ENCODE data around the gene CCPG1.
A peak's percentile ranks its signal among the peaks of the same experiment; 100 is the strongest.

The CCPG1 gene

DNA sequence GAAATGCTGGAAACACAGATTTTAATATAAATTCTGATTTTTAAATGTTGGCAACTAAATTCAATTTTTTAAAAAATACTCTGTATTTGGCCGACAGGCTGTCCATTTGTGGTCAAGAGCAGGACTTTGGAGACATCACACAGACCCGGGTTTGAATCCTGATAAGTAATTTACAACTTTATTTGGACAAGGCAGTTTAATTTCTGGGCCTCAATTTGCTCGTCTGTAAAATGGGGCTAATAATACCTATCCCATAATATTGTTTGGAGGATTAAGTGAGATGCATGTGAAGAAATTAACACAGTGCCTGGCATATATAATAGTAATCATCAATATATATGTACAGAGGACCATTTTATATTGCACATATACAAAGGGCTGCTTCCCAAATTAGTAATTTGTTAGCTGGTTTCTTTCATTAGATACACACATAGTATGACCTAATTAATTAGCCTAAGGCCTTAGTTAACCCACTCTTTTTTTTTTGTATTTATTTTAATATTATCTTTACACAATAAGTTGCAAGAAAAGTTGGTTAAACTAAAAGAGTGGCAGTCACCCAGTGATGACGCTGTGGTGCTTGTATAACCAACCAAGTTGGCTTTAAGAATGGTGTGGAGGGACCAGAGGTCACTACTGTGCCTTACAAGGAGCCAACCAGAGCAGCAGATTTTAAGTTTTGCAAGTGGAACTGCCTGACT, 88.5 kb downstream of the CCPG1 start:
- no peak for DNase-seq (ENCODE audit: low spot score)

DNA sequence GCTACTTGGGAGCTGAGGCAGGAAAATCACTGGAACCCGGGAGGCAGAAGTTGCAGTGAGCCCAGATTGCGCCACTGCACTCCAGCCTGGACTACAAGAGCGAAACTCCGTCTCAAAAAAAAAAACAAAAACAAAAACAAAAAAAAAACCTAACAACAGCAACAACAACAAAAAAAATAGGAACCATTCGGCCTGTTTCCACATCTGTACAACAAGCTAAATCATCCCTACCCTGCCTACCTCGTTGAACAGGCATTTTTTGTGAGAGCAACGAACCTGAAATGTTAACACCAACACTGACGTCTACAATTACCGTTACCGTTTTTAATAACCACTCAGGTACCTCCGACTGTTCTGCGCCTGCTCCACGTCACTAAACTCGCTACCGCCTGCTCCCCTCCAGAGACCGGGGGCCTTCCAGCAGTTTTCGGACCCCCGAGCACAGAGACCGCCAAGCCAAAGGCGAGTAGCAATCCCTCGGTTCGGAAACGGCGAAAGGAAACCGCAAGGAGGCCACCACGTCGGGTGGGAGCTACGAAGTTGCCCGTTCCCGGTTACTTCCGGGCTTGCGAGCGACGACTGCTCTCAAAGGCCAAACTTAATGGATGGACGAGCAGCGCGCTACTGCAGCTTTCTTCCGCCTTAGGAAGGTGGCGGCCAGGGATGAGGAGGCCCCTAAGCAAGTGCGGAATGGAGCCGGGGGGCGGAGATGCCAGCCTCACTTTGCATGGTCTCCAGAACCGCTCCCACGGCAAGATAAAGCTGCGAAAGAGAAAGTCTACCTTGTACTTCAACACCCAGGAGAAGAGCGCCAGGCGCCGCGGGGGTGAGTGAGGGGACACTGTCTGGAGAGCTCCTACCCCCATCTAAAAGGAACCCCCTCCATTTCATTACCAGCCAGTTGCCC, 89.3 kb downstream of the CCPG1 start, which contains the start of the genes PIGB and PIGBOS1:
Gene PIGB (plus strand): TSS at position 635 of the 907 bp plus-strand sequence. CDS start 29 bp downstream, at position 664.
Gene PIGBOS1 (minus strand): TSS at position 536 of the 907 bp plus-strand sequence. CDS start 1,331 bp downstream, outside the sequence.
- peak; percentile 83 for DNase-seq (ENCODE audit: low spot score)

Measured in pons (tissue), 1 donor.